HCT116 (cell line): ENCODE measurements around the gene SKAP1.

Source experiments
- CTCF ChIP-seq, 3 experiments: fragments of 200-600 bp in 1 of 3; sonication (generic) in 1 of 3; IDR thresholded peaks in 2 of 3; conservative IDR thresholded peaks in 1 of 3; 2 replicates each; pipeline ENCODE4 v1.5.1; 2012 to 2017; ENCODE audit warnings: low read depth in 2 of 3, low read length in 2 of 3, antibody characterized with exemption in 1 of 3, borderline replicate concordance in 1 of 3, control low read depth in 1 of 3, mild to moderate bottlenecking in 1 of 3, mixed read lengths in 1 of 3, mixed run types in 1 of 3, moderate library complexity in 1 of 3; ENCODE audit not compliant: insufficient read depth in 1 of 3
- EZH2 ChIP-seq: fragments of 200-600 bp; sonication (generic); IDR thresholded peaks from 2 replicates; pipeline ENCODE4 v1.6.1; 2017; ENCODE audit warnings: antibody characterized with exemption, mixed run types
- JUND ChIP-seq: IDR thresholded peaks from 2 replicates; pipeline ENCODE4 v1.6.1; 2012
- RAD21 ChIP-seq: IDR thresholded peaks from 2 replicates; pipeline ENCODE4 v1.6.1; 2012; ENCODE audit warnings: low read depth, mild to moderate bottlenecking

DNA sequence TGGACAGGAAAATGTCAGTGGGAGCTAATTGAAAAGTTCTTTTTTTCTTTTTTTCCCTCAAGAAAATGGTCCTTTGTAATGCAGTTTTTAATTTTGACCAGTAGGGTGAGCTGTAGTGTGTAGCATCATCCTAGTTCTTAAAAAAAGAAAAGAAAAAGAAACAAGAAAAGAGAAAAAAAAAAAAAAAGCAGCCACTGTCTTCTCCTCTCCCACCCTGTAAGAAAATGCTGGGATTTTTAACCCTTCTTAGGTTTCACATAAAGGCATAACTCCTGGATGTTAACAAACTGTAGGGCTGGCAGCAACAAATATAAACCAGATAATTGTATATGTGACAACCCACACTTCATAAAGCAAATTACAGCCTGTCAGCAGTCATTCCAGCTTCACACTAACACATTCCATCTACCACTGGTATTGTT, 78.1 kb downstream of the SKAP1 start:
- TF ChIP-seq RAD21 (peak; percentile 76), CTCF (IDR thresholded peaks at IDR 0.05 in 2 of 3, conservative IDR thresholded peaks at IDR 0.05 in 1 of 3; ENCODE audit: borderline replicate concordance in 1 of 3, insufficient read depth in 1 of 3, low read depth in 2 of 3, low read length in 2 of 3) (peak; percentile 67 to 90 (median 80); a peak in 5 of 6 replicates), EZH2 (no peak), JUND (no peak)
